Measurements from ENCODE around the gene IFI16.
"Not testable (repeated sequence)": the region's sequence is repeated elsewhere in the genome, so short reads cannot be mapped to it uniquely, and the experiment has no call there.

The IFI16 gene

DNA sequence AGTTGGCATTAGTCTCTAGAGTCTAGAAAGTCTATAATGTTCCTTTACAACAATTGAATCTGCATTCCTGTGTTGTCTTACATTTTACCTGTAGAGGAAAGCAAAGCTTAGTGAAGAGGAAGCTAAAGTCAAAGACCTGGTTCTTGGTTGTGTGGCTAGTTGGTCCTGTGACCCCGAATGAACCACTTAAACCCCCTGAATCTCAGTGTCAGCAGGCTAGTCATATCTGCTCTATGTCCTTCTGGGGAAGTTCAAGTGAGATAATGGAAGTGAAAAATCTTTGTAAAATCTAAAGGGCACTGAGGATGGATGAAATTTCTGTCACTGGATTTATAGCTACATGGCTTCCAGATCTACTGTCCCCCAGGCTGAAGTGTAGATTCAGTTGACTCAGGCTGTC lies 90.9 kb downstream of the IFI16 start:
- no peak for DNase-seq

DNA sequence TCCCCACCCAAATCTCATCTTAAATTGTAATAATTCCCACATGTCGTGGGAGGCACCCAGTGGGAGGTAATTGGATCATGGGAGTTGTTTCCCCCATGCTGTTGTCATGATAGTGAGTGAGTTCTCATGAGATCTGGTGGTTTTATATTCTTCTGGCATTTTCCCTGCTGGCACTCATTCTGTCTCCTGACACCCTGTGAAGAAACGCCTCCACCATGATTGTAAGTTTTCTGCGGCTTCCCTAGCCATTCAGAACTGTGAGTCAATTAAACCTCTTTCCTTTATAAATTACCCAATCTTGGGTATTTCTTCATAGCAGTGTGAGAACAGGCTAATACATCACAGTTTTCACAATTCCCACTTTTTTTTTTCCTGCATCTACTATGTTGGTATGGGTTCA lies 93.3 kb downstream of the IFI16 start:
- DNase-seq: not testable (repeated sequence)
